A549 (cell line): ENCODE results near the gene SELENOI. TPM values are rescaled to one million over a fixed set of nuclear protein-coding genes. Genes with fewer than 3 reads are reported as not detected.

Experiments used
- ATAC-seq, 2 experiments: fragments of 200-7000 bp in 1 of 2; fragments of >200 bp in 1 of 2; cut with Nextera tagmentation in 1 of 2; cut with Tn5 transposase in 1 of 2; 3 replicates each; pipeline versions ENCODE4 v1.8.0 to v1.9.1; 2018 to 2020; ENCODE audit warnings: mild to moderate bottlenecking in 1 of 2, moderate library complexity in 1 of 2
- CTCF ChIA-PET: fragments of 300-600 bp; sonication (Branson Sonifier 250); formaldehyde crosslinking; extraction: SDS; loops from one replicate; lab custom pipeline; 2021; ENCODE audit warnings: antibody characterized with exemption, inconsistent platforms; lab: Yijun Ruan, JAX
- POLR2A ChIA-PET: fragments of 350-600 bp; formaldehyde crosslinking; extraction: SDS; loops from one replicate; lab custom pipeline; 2021; ENCODE audit warnings: antibody characterized with exemption, inconsistent platforms; lab: Yijun Ruan, JAX
- DNase-seq, 2 experiments: peaks; one replicate each; pipeline versions ENCODE4 v3.0.0 to v3.0.0-alpha.2; 2011 to 2016; ENCODE audit warnings: low read depth in 1 of 2, low spot score in 1 of 2
- FAIRE-seq: peaks from 2 replicates; lab custom pipeline; 2011; peaks lifted over from hg19 to GRCh38; lab: Jason Lieb, UNC
- H3K27ac ChIP-seq, 2 experiments: fragments of >200 bp; sonication (Bioruptor Twin); formaldehyde crosslinking; 3 replicates each; pipeline ENCODE4 v1.5.1; 2016 to 2017
- H3K4me1 ChIP-seq: fragments of >200 bp; sonication (Bioruptor Twin); formaldehyde crosslinking; 3 replicates; pipeline ENCODE4 v1.6.1; 2016
- H3K4me2 ChIP-seq: fragments of >200 bp; sonication (Bioruptor Twin); formaldehyde crosslinking; 3 replicates; pipeline ENCODE4 v1.6.1; 2016
- H3K4me3 ChIP-seq: fragments of >200 bp; sonication (Bioruptor Twin); formaldehyde crosslinking; 3 replicates; pipeline ENCODE4 v1.5.1; 2016
- H3K9me3 ChIP-seq: fragments of >200 bp; sonication (Bioruptor Twin); formaldehyde crosslinking; 3 replicates; pipeline ENCODE4 v1.6.1; 2016
- BHLHE40 ChIP-seq: IDR thresholded peaks from 2 replicates; pipeline ENCODE4 v1.6.1; 2012; ENCODE audit warnings: low read depth, low read length, inconsistent platforms
- CEBPB ChIP-seq, 2 experiments: fragments of >200 bp in 1 of 2; sonication (Bioruptor Twin) in 1 of 2; formaldehyde crosslinking in 1 of 2; IDR thresholded peaks; 2 replicates each; pipeline ENCODE4 v1.6.1; 2012 to 2016
- EHMT2 ChIP-seq: fragments of 200-600 bp; sonication (generic); IDR thresholded peaks from 2 replicates; pipeline ENCODE4 v1.6.1; 2016; ENCODE audit warnings: antibody characterized with exemption, low read depth, mild to moderate bottlenecking, moderate library complexity
- FOSB ChIP-seq: fragments of 250-450 bp; sonication (Bioruptor Pico); IDR thresholded peaks from 2 replicates; pipeline ENCODE4 v1.5.0; 2020; ENCODE audit warnings: mild to moderate bottlenecking, moderate library complexity
- FOXS1 ChIP-seq: fragments of 250-450 bp; sonication (Bioruptor Pico); IDR thresholded peaks from 2 replicates; pipeline ENCODE4 v1.5.0; 2020; ENCODE audit warnings: mild to moderate bottlenecking, moderate library complexity
- HEYL ChIP-seq: fragments of 250-450 bp; sonication (Bioruptor Pico); IDR thresholded peaks from 2 replicates; pipeline ENCODE4 v1.8.0; 2021; ENCODE audit warnings: mild to moderate bottlenecking, moderate library complexity
- HOXB5 ChIP-seq: fragments of 250-450 bp; sonication (Bioruptor Pico); IDR thresholded peaks from 2 replicates; pipeline ENCODE4 v1.5.0; 2020; ENCODE audit warnings: mild to moderate bottlenecking, moderate library complexity
- KDM1A ChIP-seq: fragments of 200-600 bp; sonication (generic); IDR thresholded peaks from 2 replicates; pipeline ENCODE4 v1.6.1; 2016; ENCODE audit warnings: low read depth, mild to moderate bottlenecking
- MAZ ChIP-seq: fragments of 150-350 bp; IDR thresholded peaks from 2 replicates; pipeline ENCODE4 v1.6.1; 2014; ENCODE audit warnings: antibody characterized with exemption, low read depth, low read length, borderline replicate concordance
- MYC ChIP-seq: IDR thresholded peaks from 2 replicates; pipeline ENCODE4 v1.6.1; 2012; ENCODE audit warnings: mild to moderate bottlenecking, inconsistent platforms, low read length, improper control_type of control experiment, borderline replicate concordance
- PHF8 ChIP-seq: fragments of 200-600 bp; sonication (generic); IDR thresholded peaks from 2 replicates; pipeline ENCODE4 v1.6.1; 2016; ENCODE audit warnings: low read depth, mild to moderate bottlenecking, antibody characterized with exemption, moderate library complexity, borderline replicate concordance
- POLR2A ChIP-seq: IDR thresholded peaks from 2 replicates; pipeline ENCODE4 v1.6.1; 2012; ENCODE audit warnings: mild to moderate bottlenecking, low read length
- POLR2AphosphoS2 ChIP-seq: conservative IDR thresholded peaks from 2 replicates; pipeline ENCODE4 v1.6.1; 2012; ENCODE audit warnings: low read length, improper control_type of control experiment, inconsistent platforms
- RAD21 ChIP-seq, 2 experiments: fragments of >200 bp in 1 of 2; sonication (Bioruptor Twin) in 1 of 2; formaldehyde crosslinking in 1 of 2; IDR thresholded peaks in 1 of 2; conservative IDR thresholded peaks in 1 of 2; 2 replicates in 1 of 2; 3 replicates in 1 of 2; pipeline ENCODE4 v1.6.1; 2012 to 2018; ENCODE audit warnings: inconsistent platforms in 1 of 2
- RFX5 ChIP-seq: fragments of 450-650 bp; IDR thresholded peaks from 2 replicates; pipeline ENCODE4 v1.7.1; 2014; ENCODE audit warnings: antibody characterized with exemption, mild to moderate bottlenecking, moderate library complexity
- SMC3 ChIP-seq: fragments of >200 bp; sonication (Bioruptor Twin); formaldehyde crosslinking; IDR thresholded peaks from 3 replicates; pipeline ENCODE4 v1.6.1; 2018; ENCODE audit warnings: inconsistent platforms
- SREBF2 ChIP-seq: fragments of 450-650 bp; IDR thresholded peaks from 2 replicates; pipeline ENCODE4 v1.6.1; 2014; ENCODE audit warnings: mild to moderate bottlenecking, moderate library complexity
- ZNF302 ChIP-seq: fragments of 250-450 bp; sonication (Bioruptor Pico); IDR thresholded peaks from 2 replicates; pipeline ENCODE4 v1.9.0; 2021; ENCODE audit warnings: inconsistent platforms, mild to moderate bottlenecking, moderate library complexity
- WGBS: methylation state at CpG from one replicate; pipeline ENCODE4 v1.1.6; 2017; ENCODE audit errors: missing lambda C conversion rate; 5-methylcytosine and 5-hydroxymethylcytosine counted together
- polyA plus RNA-seq, 4 experiments: library from polyadenylated mRNA; depleted of rRNA in 3 of 4; stranded (reverse); fragments of >200 nt; fragmentation: RNase III in 1 of 4; extraction: RNeasy Plus Mini Kit Qiagen cat#74134 plus additional on column Dnase treatment in 1 of 4; gene quantifications; 2 replicates in 3 of 4; 3 replicates in 1 of 4; pipeline ENCODE4 v1.2.3, GENCODE V29; 2011 to 2017
- TF ChIP-seq, protein P1 (sequence below): IDR thresholded peaks from 2 replicates; pipeline ENCODE4 v1.6.1; 2012; ENCODE audit warnings: low read depth, borderline replicate concordance
- TF ChIP-seq, protein P2 (sequence below): fragments of 250-450 bp; sonication (Bioruptor Pico); IDR thresholded peaks from 2 replicates; pipeline ENCODE4 v1.5.0; 2021; ENCODE audit warnings: mild to moderate bottlenecking, moderate library complexity, borderline replicate concordance
- TF ChIP-seq, protein P3 (sequence below): IDR thresholded peaks from 2 replicates; pipeline ENCODE4 v1.6.1; 2012
- TF ChIP-seq, protein P4 (sequence below): fragments of 150-350 bp; IDR thresholded peaks from 2 replicates; pipeline ENCODE4 v1.6.1; 2014; ENCODE audit warnings: low read depth, mild to moderate bottlenecking, low read length
- TF ChIP-seq, protein P5 (sequence below): fragments of >200 bp; sonication (Bioruptor Twin); formaldehyde crosslinking; IDR thresholded peaks from 3 replicates; pipeline ENCODE4 v1.5.1; 2016

The SELENOI gene
- polyA plus RNA-seq, 2 of the 4 experiments (the other 2 are of a cell fraction), result 18.2 to 38.7 TPM

DNA sequence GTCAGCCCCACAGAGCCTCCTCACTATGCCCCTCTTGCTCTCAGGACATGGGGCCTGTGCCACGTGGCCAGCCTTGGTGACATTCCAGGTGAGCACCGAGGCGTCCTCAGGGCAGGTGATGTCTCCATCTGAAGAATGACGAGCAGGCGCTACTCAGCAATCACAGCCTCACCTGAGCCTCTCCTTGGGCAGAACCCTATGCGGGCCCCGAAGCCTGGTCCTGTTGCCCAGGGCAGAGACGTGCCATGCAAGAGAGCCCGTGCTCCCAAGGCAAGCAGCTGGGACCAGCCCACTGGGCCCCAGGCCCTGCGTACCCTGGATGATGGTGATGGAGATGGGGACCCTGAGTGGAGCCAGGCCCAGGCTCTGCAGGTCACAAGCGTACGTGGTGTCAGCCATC lies 32.5 kb upstream of the SELENOI start:
- TF ChIP-seq PHF8 (no peak), CEBPB (IDR thresholded peaks at IDR 0.05) (no peak), BHLHE40 (no peak), FOXS1 (CRISPR knock-in tag) (no peak), FOSB (CRISPR knock-in tag) (no peak), MYC (no peak), POLR2A (no peak), HEYL (CRISPR knock-in tag) (no peak), MAZ (no peak), SMC3 (no peak), KDM1A (no peak), HOXB5 (CRISPR knock-in tag) (no peak), POLR2AphosphoS2 (no peak), ZNF302 (CRISPR knock-in tag) (no peak), RFX5 (no peak)
- TF ChIP-seq, protein P1, sequence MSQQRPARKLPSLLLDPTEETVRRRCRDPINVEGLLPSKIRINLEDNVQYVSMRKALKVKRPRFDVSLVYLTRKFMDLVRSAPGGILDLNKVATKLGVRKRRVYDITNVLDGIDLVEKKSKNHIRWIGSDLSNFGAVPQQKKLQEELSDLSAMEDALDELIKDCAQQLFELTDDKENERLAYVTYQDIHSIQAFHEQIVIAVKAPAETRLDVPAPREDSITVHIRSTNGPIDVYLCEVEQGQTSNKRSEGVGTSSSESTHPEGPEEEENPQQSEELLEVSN, result no peak
- TF ChIP-seq, protein P2, sequence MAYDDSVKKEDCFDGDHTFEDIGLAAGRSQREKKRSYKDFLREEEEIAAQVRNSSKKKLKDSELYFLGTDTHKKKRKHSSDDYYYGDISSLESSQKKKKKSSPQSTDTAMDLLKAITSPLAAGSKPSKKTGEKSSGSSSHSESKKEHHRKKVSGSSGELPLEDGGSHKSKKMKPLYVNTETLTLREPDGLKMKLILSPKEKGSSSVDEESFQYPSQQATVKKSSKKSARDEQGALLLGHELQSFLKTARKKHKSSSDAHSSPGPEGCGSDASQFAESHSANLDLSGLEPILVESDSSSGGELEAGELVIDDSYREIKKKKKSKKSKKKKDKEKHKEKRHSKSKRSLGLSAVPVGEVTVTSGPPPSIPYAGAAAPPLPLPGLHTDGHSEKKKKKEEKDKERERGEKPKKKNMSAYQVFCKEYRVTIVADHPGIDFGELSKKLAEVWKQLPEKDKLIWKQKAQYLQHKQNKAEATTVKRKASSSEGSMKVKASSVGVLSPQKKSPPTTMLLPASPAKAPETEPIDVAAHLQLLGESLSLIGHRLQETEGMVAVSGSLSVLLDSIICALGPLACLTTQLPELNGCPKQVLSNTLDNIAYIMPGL (CRISPR knock-in tag), result no peak
- TF ChIP-seq, protein P3, sequence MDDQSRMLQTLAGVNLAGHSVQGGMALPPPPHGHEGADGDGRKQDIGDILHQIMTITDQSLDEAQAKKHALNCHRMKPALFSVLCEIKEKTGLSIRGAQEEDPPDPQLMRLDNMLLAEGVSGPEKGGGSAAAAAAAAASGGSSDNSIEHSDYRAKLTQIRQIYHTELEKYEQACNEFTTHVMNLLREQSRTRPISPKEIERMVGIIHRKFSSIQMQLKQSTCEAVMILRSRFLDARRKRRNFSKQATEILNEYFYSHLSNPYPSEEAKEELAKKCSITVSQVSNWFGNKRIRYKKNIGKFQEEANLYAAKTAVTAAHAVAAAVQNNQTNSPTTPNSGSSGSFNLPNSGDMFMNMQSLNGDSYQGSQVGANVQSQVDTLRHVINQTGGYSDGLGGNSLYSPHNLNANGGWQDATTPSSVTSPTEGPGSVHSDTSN, result no peak
- TF ChIP-seq, protein P4, sequence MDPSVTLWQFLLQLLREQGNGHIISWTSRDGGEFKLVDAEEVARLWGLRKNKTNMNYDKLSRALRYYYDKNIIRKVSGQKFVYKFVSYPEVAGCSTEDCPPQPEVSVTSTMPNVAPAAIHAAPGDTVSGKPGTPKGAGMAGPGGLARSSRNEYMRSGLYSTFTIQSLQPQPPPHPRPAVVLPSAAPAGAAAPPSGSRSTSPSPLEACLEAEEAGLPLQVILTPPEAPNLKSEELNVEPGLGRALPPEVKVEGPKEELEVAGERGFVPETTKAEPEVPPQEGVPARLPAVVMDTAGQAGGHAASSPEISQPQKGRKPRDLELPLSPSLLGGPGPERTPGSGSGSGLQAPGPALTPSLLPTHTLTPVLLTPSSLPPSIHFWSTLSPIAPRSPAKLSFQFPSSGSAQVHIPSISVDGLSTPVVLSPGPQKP, result no peak
- H3K9me3 ChIP-seq, result no peaks in the 10 kb centered on the region
- no peak overlapping the region for H3K4me2 ChIP-seq
- POLR2A ChIA-PET, result no interaction called here
- H3K27ac ChIP-seq, result no peak overlapping the region
- DNase-seq (no peak), FAIRE-seq (no peak), ATAC-seq (no peak)
- no peaks in the 10 kb centered on the region for H3K4me1 ChIP-seq
- H3K4me3 ChIP-seq, result no peak overlapping the region
- CTCF ChIA-PET, result interaction anchor here (0.8 to 14.5 kb wide), 7 partner anchors 8 to 156 kb away, joined by 3 to 156 read pairs (median 3); no protein-coding TSS in a partner anchor
- WGBS, result 43% methylated on average over 7 of the region's 12 CpGs

DNA sequence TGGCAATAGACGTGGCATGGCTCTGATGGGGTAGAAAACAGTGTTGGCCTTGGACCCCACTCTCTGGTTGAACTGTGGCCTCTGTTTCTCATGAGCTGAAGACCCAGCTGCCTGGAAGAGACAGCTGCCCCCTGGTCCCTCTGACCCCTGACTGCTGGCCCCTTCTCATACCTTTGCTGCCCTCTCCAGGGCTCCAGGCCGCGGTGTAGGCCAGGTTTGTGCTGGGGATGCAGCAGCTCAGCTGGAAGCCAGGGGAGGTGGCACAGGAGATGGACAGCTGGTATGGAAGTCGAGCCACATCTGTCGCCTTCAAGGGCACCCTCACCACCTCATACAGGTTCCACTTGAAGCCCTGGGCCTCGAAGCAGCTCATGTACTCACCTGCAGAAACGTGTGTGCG lies 31.7 kb upstream of the SELENOI start:
- ATAC-seq (peak in 1 of 2 experiments; percentile 57; a peak in 3 of 6 replicates), FAIRE-seq (no peak), DNase-seq (no peak)
- Histone ChIP-seq H3K4me2 (no peak overlapping the region), H3K4me1 (no peaks in the 10 kb centered on the region), H3K9me3 (no peaks in the 10 kb centered on the region), H3K4me3 (no peak overlapping the region), H3K27ac (no peak overlapping the region)
- ChIA-PET POLR2A (no interaction called here), CTCF (interaction anchor here (0.7 to 14.5 kb wide), 8 partner anchors 9 to 155 kb away, joined by 3 to 156 read pairs (median 3); no protein-coding TSS in a partner anchor)
- TF ChIP-seq RAD21 (conservative IDR thresholded peaks at IDR 0.05 in 1 of 2, IDR thresholded peaks at IDR 0.05 in 1 of 2) (peak in 1 of 2 experiments; percentile 36; a peak in 2 of 5 replicates), EHMT2 (no peak), HOXB5 (CRISPR knock-in tag) (no peak), RFX5 (no peak), SREBF2 (no peak)
- TF ChIP-seq, protein P5, sequence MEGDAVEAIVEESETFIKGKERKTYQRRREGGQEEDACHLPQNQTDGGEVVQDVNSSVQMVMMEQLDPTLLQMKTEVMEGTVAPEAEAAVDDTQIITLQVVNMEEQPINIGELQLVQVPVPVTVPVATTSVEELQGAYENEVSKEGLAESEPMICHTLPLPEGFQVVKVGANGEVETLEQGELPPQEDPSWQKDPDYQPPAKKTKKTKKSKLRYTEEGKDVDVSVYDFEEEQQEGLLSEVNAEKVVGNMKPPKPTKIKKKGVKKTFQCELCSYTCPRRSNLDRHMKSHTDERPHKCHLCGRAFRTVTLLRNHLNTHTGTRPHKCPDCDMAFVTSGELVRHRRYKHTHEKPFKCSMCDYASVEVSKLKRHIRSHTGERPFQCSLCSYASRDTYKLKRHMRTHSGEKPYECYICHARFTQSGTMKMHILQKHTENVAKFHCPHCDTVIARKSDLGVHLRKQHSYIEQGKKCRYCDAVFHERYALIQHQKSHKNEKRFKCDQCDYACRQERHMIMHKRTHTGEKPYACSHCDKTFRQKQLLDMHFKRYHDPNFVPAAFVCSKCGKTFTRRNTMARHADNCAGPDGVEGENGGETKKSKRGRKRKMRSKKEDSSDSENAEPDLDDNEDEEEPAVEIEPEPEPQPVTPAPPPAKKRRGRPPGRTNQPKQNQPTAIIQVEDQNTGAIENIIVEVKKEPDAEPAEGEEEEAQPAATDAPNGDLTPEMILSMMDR, result no peak
- 44% methylated on average over 8 of the region's 8 CpGs for WGBS
